ENCODE results near the gene TBX22. TPM values are rescaled to one million over a fixed set of nuclear protein-coding genes. Genes with fewer than 3 reads are reported as not detected.

Gene TBX22
- total and polyA plus RNA-seq, 12 donors = 0.03 TPM; not detected in 11

DNA sequence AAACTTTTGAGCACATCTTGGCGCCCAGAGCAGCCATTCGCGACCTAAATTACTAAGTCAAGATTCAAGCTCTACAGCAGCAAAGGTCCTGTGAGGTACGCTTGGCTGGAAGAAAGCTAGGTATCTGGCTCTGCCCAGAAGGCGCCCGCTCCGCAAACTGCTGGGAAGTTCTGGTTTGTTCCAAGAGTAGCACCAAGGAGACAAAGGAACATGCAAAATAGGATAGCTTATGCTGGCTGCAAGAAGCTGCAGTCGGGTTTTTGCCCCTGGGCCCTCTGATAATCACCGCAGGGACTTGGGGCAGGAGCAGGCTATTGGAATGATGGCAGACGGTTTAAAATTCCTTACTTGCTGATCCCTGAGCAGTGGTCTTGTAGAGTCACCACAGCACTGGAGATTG is 3.0 kb upstream of the TBX22 start:
- TF ChIP-seq, protein P1, sequence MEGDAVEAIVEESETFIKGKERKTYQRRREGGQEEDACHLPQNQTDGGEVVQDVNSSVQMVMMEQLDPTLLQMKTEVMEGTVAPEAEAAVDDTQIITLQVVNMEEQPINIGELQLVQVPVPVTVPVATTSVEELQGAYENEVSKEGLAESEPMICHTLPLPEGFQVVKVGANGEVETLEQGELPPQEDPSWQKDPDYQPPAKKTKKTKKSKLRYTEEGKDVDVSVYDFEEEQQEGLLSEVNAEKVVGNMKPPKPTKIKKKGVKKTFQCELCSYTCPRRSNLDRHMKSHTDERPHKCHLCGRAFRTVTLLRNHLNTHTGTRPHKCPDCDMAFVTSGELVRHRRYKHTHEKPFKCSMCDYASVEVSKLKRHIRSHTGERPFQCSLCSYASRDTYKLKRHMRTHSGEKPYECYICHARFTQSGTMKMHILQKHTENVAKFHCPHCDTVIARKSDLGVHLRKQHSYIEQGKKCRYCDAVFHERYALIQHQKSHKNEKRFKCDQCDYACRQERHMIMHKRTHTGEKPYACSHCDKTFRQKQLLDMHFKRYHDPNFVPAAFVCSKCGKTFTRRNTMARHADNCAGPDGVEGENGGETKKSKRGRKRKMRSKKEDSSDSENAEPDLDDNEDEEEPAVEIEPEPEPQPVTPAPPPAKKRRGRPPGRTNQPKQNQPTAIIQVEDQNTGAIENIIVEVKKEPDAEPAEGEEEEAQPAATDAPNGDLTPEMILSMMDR (IDR thresholded peaks at IDR 0.05) = no peak
- Histone ChIP-seq H3K27ac (no peak overlapping the region), H3K9me3 (no peaks in the 10 kb centered on the region), H3K4me1 (no peaks in the 10 kb centered on the region), H3K36me3 (no peaks in the 10 kb centered on the region), H3K4me3 (no peak overlapping the region), H3K27me3 (peaks cover 0 to 13% (median 0%) of the 10 kb centered on the region in 7 donors)
- no peak for ATAC-seq
- intact Hi-C loops (cut with DNase I) = loop anchor here in 1 of 10 donors (10.0 kb wide), 1 partner anchor 63 kb away; no protein-coding TSS in a partner anchor
- 70 to 84% methylated on average over 10 of the region's 10 CpGs for WGBS, 2 donors
- DNase-seq = no peak

DNA sequence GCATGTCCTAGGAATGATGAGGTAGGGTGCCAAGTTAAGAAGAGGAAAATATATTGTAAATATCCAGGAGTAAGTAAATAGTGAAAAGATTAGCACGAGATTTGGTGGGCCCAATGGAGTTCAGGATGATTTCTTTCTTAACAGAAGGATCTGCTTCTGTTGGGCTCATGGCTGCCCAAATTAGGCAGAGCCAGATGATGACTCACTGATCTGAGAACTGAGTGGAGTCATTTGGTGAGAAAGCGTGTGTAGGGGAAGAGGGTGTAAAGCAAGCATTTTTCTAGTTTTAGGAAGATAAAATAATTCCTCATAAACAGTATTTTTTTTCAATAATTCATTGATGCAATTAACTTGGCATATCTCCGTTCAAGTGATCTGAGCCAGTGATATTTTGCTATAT is 1.6 kb downstream of the TBX22 start:
- no peak for DNase-seq
- intact Hi-C loops (cut with DNase I) = loop anchor here in 1 of 10 donors (10.0 kb wide), 1 partner anchor 59 kb away; no protein-coding TSS in a partner anchor
- Histone ChIP-seq H3K4me1 (no peaks in the 10 kb centered on the region), H3K36me3 (no peaks in the 10 kb centered on the region), H3K9me3 (no peaks in the 10 kb centered on the region), H3K4me3 (no peak overlapping the region), H3K27me3 (peaks cover 0 to 13% (median 0%) of the 10 kb centered on the region in 7 donors), H3K27ac (no peak overlapping the region)
- TF ChIP-seq, protein P1 (IDR thresholded peaks at IDR 0.05) = no peak
- no peak for ATAC-seq
- 62 to 65% methylated on average over 3 of the region's 3 CpGs for WGBS, 2 donors

DNA sequence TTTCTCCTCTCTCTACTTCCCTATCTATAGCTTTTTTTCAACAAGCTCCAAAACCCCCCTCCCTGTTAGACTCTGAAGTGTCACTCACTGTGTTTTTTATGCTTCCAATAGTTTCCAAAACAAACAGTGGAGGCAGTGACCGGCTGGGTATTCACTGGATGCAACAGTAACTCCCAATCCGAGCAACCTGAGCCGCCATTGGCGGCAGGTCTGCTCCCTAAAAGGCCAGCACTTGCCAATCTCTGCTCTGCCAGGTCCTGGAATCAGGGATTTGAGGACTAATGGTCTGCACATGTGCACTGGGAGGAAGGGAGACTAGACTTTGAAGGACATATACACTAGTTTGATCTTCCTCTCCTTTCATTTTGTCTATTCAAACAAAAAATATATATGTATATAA is 7.1 kb downstream of the TBX22 start:
- intact Hi-C loops (cut with DNase I) = no loop called here
- H3K27me3 ChIP-seq = peaks cover 0 to 18% (median 0%) of the 10 kb centered on the region in 7 donors
- H3K36me3 ChIP-seq = no peaks in the 10 kb centered on the region
- H3K4me1 ChIP-seq = no peaks in the 10 kb centered on the region
- H3K9me3 ChIP-seq = no peaks in the 10 kb centered on the region
- no peak for ATAC-seq
- TF ChIP-seq, protein P1 (IDR thresholded peaks at IDR 0.05) = no peak
- no peak overlapping the region for H3K4me3 ChIP-seq
- WGBS, 2 donors = 0 to 6% methylated on average over 4 of the region's 4 CpGs
- H3K27ac ChIP-seq = no peak overlapping the region
- no peak for DNase-seq

DNA sequence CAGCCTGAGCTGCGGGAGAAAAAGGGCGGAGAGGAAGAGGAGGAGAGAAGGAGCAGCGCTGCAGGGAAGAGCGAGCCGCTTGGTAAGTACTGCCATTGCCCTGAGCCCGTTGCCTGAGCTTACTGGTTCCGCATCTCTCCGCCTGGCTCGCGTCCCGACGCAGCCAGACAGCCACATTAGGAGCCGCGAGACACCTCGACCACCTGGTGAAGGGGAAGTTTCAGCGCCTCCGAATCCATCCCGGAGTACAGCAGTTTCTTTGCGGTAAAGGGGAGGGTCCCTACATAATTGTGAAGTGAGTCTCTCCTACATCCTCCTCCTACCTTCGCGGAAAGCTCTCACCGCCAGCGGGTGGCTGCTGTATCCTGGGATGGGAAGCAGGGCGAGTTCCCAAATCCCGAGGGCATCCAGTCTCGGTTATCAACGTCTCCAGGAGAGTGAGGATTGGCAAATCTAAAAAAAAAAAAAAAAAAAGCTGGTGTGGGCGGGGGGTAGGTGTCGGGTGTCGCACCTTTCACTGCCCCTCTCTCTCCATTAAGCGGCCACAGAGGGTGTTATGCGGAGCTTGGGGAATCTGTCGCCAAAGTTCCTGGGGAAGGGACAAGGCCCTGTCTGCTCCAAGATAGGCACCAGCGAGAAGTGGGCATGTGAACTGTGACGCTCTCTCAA is 7.9 kb downstream of the TBX22 start:
- Histone ChIP-seq H3K4me1 (no peaks in the 10 kb centered on the region), H3K27me3 (peaks cover 0 to 18% (median 0%) of the 10 kb centered on the region in 7 donors), H3K9me3 (no peaks in the 10 kb centered on the region), H3K36me3 (no peaks in the 10 kb centered on the region), H3K27ac (no peak overlapping the region), H3K4me3 (peak overlapping the region in 5 of 10 donors; percentile 5 to 36 (median 31))
- 2 to 3% methylated on average over 35 of the region's 35 CpGs for WGBS, 2 donors
- TF ChIP-seq, protein P1 (IDR thresholded peaks at IDR 0.05) = no peak
- DNase-seq = no peak
- intact Hi-C loops (cut with DNase I) = no loop called here
- ATAC-seq = peak in 1 of 8 donors; percentile 25

Data from heart right ventricle (tissue), 16 donors.